ENCODE data around the gene HSD3B7. TPM values are rescaled to one million over a fixed set of nuclear protein-coding genes. Genes with fewer than 3 reads are reported as not detected.
"Not testable (repeated sequence)": the region's sequence is repeated elsewhere in the genome, so short reads cannot be mapped to it uniquely, and the experiment has no call there.

HSD3B7 gene
- 1 to 10 TPM in 1 of 2 experiments, under 1 TPM in 1; 0.45 to 1.3 TPM for total RNA-seq

DNA sequence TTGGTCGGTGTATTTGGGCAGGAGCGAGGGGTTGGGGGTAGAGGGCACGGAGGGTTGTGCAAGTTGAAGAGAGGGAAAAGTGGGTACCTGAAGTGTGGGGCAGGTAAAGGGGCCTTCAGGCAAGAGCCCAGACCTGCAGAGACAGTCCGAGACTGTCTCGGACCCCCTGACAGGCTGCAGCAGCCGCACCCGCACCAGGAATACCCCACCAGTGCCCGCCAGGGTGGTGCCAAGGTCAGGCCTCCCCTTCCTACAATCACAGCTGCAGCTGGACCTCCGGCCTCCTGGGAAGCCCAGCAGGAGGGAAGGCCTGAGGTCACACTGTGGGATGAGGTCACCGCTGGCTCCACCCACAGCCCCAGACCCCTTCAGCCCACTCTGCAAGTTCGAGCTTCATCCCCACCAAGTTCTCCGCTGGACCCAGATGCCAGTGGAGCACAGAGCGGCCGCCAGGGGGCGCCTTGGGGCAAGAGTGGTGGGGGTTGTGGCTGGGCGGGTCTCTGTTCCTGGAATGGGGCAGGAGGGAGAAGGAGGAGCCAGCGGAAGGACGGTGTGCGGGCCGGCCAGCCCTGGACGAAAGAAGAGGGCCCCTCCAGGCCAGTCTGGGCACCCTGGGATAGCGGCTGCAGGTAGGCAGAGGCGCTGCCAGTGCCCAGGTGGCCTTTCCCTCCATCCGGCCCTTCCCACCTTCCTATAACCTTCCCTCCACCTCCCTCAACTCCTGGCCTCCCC lies at the start of gene HSD3B7:
Gene HSD3B7 (plus strand): TSS at position 539 of the 732 bp plus-strand sequence. CDS start 452 bp downstream, outside the sequence.
- Mint-ChIP-seq H3K4me1 (ENCODE audit: low read depth) (no peaks in the 10 kb centered on the region), H3K4me3 (no peak within 1 kb of the TSS), H3K9me3 (no peaks in the 10 kb centered on the region), H3K27me3 (no peaks in the 10 kb centered on the region), H3K36me3 (ENCODE audit: low read depth) (peaks cover 8% of the 10 kb centered on the region), H3K27ac (no peak within 1 kb of the TSS)
- peak; percentile 85 for DNase-seq
- TF ChIP-seq, protein P1, sequence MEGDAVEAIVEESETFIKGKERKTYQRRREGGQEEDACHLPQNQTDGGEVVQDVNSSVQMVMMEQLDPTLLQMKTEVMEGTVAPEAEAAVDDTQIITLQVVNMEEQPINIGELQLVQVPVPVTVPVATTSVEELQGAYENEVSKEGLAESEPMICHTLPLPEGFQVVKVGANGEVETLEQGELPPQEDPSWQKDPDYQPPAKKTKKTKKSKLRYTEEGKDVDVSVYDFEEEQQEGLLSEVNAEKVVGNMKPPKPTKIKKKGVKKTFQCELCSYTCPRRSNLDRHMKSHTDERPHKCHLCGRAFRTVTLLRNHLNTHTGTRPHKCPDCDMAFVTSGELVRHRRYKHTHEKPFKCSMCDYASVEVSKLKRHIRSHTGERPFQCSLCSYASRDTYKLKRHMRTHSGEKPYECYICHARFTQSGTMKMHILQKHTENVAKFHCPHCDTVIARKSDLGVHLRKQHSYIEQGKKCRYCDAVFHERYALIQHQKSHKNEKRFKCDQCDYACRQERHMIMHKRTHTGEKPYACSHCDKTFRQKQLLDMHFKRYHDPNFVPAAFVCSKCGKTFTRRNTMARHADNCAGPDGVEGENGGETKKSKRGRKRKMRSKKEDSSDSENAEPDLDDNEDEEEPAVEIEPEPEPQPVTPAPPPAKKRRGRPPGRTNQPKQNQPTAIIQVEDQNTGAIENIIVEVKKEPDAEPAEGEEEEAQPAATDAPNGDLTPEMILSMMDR (IDR thresholded peaks at IDR 0.05): peak; percentile 95
- intact Hi-C loops (cut with micrococcal nuclease): no loop called here
- CTCF ChIA-PET: interaction anchor here (0.6 to 3.8 kb wide), 35 partner anchors 8 to 884 kb away, joined by 3 to 23 read pairs (median 5); partner anchors contain the start of genes ORAI3, VKORC1, ZNF646 and ZNF668
- ATAC-seq: peak; percentile 80
- POLR2A ChIA-PET: interaction anchor here (0.6 to 1.3 kb wide), 8 partner anchors 16 to 888 kb away, joined by 3 to 4 read pairs (median 3); partner anchors contain the start of genes STX4 and ZNF267

DNA sequence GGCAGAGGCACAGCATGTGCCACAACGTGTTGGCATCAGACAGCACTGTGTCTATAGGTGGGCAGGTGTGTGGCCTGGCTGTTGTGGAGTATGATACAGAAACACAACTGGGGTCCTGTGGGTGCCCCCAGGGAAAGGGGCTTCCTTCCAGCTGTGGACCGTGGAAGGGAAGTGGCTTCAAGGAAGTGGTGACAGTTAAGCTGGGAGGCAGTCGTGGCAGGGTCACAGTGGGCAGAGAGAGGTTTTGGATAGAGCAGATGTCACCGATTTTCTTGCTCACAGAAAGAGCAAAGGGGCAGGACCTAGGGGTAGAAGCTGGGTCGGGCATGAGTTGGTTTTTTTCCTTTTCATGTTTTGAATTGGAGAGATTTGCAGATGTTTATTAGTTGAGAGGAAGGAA lies 47.3 kb upstream of the HSD3B7 start:
- Mint-ChIP-seq H3K27me3 (no peaks in the 10 kb centered on the region), H3K4me3 (no peak overlapping the region), H3K9me3 (no peaks in the 10 kb centered on the region), H3K36me3 (ENCODE audit: low read depth) (peaks cover 4% of the 10 kb centered on the region), H3K4me1 (ENCODE audit: low read depth) (peaks cover 29% of the 10 kb centered on the region), H3K27ac (no peak overlapping the region)
- DNase-seq: no peak
- CTCF ChIA-PET: interaction anchor here (1.5 to 1.6 kb wide), 2 partner anchors 36 to 93 kb away, joined by 4 to 9 read pairs; no protein-coding TSS in a partner anchor
- intact Hi-C loops (cut with micrococcal nuclease): no loop called here
- POLR2A ChIA-PET: interaction anchor here (0.7 kb wide), 1 partner anchor 38 kb away, joined by 4 read pairs; no protein-coding TSS in a partner anchor
- TF ChIP-seq, protein P1 (IDR thresholded peaks at IDR 0.05): no peak
- ATAC-seq: no peak

DNA sequence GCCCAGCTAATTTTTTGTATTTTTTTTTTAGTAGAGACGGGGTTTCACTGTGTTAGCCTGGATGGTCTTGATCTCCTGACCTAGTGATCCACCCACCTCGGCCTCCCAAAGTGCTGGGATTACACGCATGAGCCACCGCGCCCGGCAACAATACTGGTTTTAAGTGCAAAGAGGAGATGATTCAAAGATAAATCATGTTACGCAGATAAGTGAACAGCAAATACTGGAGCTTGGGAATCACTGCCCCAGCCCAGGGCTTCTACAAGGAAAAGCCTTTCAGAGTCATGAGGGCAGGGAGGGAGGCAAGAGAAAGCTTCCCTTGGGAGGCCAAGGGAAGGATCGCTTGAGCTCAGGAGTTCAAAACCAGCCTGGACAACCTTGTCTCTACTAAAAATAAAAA lies 45.4 kb upstream of the HSD3B7 start:
- ChIA-PET POLR2A (interaction anchor here (0.6 to 0.7 kb wide), 2 partner anchors 14 to 30 kb away, joined by 3 read pairs; no protein-coding TSS in a partner anchor), CTCF (interaction anchor here (0.7 to 5.9 kb wide), 3 partner anchors 14 to 38 kb away, joined by 3 to 50 read pairs (median 4); no protein-coding TSS in a partner anchor)
- H3K27me3 Mint-ChIP-seq; intact Hi-C loops (cut with micrococcal nuclease); H3K27ac Mint-ChIP-seq; H3K4me3 Mint-ChIP-seq; ATAC-seq; DNase-seq; H3K9me3 Mint-ChIP-seq: not testable (repeated sequence)
- peaks cover 13% of the 10 kb centered on the region for H3K36me3 Mint-ChIP-seq (ENCODE audit: low read depth)
- H3K4me1 Mint-ChIP-seq (ENCODE audit: low read depth): peaks cover 30% of the 10 kb centered on the region

DNA sequence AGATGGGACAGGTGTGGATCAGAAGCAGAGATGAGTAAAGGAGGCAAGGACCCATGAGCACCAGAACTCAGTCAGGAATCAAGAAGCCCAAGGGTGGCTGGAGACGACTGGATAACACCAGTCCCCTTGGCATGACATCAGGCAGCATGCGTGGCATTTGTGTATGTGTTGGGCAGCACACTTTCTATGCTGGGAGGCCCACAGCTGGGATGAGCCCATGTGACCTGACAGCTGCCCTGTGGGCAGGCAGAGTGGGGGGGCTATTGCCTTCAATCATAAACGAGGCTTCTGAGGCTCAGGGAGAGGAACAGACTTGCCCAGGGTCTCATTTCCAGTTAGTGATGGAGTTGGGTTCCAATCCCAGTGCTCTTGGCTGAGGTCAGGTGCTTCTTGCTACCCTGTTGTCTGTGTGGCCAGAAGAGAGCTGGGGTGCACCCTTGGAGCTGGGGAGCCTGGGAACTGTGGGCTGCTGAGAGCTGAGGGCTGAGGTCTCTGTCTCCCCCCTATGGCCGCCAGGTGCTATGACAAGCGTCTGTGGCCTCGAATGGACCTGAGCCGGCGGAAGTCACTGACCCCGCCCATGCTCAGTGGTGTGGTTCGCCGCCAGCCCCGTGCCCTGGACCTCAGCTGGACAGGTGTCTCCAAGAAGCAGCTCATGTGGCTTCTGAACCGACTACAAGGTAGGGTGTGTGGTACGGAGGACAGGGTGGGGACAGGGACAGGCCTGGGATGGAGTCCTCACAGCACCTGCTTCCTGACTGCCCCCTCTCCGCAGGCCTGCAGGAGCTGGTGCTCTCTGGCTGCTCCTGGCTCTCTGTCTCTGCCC lies 43.2 kb upstream of the HSD3B7 start:
- ChIA-PET POLR2A (interaction anchor here (0.6 to 1.4 kb wide), 6 partner anchors 9 to 179 kb away, joined by 3 to 4 read pairs (median 3); partner anchors contain the start of gene RNF40), CTCF (interaction anchor here (0.7 to 5.9 kb wide), 34 partner anchors 8 to 258 kb away, joined by 3 to 63 read pairs (median 4); partner anchors contain the start of genes FBXL19, HSD3B7, ORAI3 and PHKG2)
- TF ChIP-seq, protein P1 (IDR thresholded peaks at IDR 0.05): peak; percentile 91
- Mint-ChIP-seq H3K9me3 (no peaks in the 10 kb centered on the region), H3K27ac (no peak overlapping the region), H3K27me3 (no peaks in the 10 kb centered on the region), H3K4me1 (ENCODE audit: low read depth) (peaks cover 22% of the 10 kb centered on the region), H3K36me3 (ENCODE audit: low read depth) (peaks cover 18% of the 10 kb centered on the region), H3K4me3 (peak overlapping the region; percentile 33)
- peak; percentile 80 for DNase-seq
- intact Hi-C loops (cut with micrococcal nuclease): no loop called here
- ATAC-seq: peak; percentile 98

DNA sequence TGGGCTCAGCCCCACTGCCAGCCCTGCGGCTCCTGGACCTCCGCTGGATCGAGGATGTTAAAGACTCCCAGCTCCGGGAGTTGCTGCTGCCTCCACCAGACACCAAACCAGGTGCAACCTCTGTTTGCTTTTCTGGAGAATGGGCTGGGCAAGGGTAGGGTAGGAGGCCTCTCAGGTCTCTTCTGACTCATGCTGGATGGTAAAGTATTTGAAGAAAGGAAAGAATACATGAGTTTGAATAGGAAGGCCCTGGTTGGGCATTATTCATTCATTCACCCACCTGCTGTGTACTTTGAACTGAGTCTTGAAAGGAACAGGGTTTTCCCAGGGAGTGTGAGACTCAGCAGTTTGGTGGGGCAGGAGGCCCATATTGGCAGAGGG lies 42.6 kb upstream of the HSD3B7 start:
- TF ChIP-seq, protein P1 (IDR thresholded peaks at IDR 0.05): no peak
- DNase-seq (no peak), ATAC-seq (peak; percentile 11)
- H3K27ac Mint-ChIP-seq: peak overlapping the region; percentile 18
- POLR2A ChIA-PET: interaction anchor here (0.6 to 1.4 kb wide), 6 partner anchors 8 to 180 kb away, joined by 3 to 4 read pairs (median 3); partner anchors contain the start of gene RNF40
- peaks cover 18% of the 10 kb centered on the region for H3K36me3 Mint-ChIP-seq (ENCODE audit: low read depth)
- H3K9me3 Mint-ChIP-seq: no peaks in the 10 kb centered on the region
- CTCF ChIA-PET: interaction anchor here (0.7 to 5.9 kb wide), 31 partner anchors 8 to 259 kb away, joined by 3 to 63 read pairs (median 5); partner anchors contain the start of genes FBXL19, HSD3B7, ORAI3 and PHKG2
- H3K4me3 Mint-ChIP-seq: peak overlapping the region; percentile 2
- intact Hi-C loops (cut with micrococcal nuclease): no loop called here
- peaks cover 21% of the 10 kb centered on the region for H3K4me1 Mint-ChIP-seq (ENCODE audit: low read depth)
- H3K27me3 Mint-ChIP-seq: no peaks in the 10 kb centered on the region
